ENCODE data around the gene TLR7.

DNA sequence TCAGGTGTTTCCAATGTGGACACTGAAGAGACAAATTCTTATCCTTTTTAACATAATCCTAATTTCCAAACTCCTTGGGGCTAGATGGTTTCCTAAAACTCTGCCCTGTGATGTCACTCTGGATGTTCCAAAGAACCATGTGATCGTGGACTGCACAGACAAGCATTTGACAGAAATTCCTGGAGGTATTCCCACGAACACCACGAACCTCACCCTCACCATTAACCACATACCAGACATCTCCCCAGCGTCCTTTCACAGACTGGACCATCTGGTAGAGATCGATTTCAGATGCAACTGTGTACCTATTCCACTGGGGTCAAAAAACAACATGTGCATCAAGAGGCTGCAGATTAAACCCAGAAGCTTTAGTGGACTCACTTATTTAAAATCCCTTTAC is 18.6 kb downstream of the TLR7 start:
- no peak for TF ChIP-seq ZNF445 (CRISPR knock-in tag; IDR thresholded peaks at IDR 0.05; ENCODE audit: low read depth)
- TF ChIP-seq CREB3 (tag; conservative IDR thresholded peaks at IDR 0.05; ENCODE audit: low read depth), result no peak
- no peak for TF ChIP-seq RAD21 (CRISPR knock-in tag; conservative IDR thresholded peaks at IDR 0.05 in 1 of 2, IDR thresholded peaks at IDR 0.05 in 1 of 2)
- no peak for TF ChIP-seq SMC3 (conservative IDR thresholded peaks at IDR 0.05; ENCODE audit: insufficient read depth, low read depth, low read length)
